ENCODE results near the gene GSTT4.
"Not testable (repeated sequence)": the region's sequence is repeated elsewhere in the genome, so short reads cannot be mapped to it uniquely, and the experiment has no call there.

- TF ChIP-seq POLR2A, CTCF (IDR thresholded peaks at IDR 0.05): not testable (repeated sequence)
These were observed 51.8 kb downstream of the GSTT4 start for GRCh38 chr22:23953485-23953884.

Data from body of pancreas (tissue), 4 donors.